Keratinocyte (primary cell): ENCODE results near the gene CXXC5. TPM values are rescaled to one million over a fixed set of nuclear protein-coding genes. Genes with fewer than 3 reads are reported as not detected.

Experiments used
- DNase-seq: peaks from one replicate; pipeline ENCODE4 v3.0.0-alpha.2; 2011; ENCODE audit warnings: low read depth, missing footprints, low spot score
- FAIRE-seq: peaks from 2 replicates; lab custom pipeline; 2011; peaks lifted over from hg19 to GRCh38; lab: Jason Lieb, UNC
- H2AFZ ChIP-seq: 2 replicates; pipeline ENCODE4 v1.6.0; 2012; ENCODE audit warnings: low read length, control low read depth, inconsistent platforms; ENCODE audit not compliant: control insufficient read depth
- H3K27ac ChIP-seq: 2 replicates; pipeline ENCODE4 v1.5.1; 2011; ENCODE audit warnings: low read length; ENCODE audit not compliant: control insufficient read depth, insufficient read depth
- H3K27me3 ChIP-seq: 3 replicates; pipeline ENCODE4 v1.6.0; 2011; ENCODE audit warnings: low read length; ENCODE audit not compliant: control insufficient read depth, insufficient read depth; ENCODE audit errors: extremely low read depth
- H3K36me3 ChIP-seq, 2 experiments: 2 replicates in 1 of 2; 3 replicates in 1 of 2; pipeline ENCODE4 v1.5.1; 2011; ENCODE audit warnings: low read length in 2 of 2, mild to moderate bottlenecking in 1 of 2; ENCODE audit not compliant: control insufficient read depth in 2 of 2, insufficient read depth in 2 of 2; ENCODE audit errors: extremely low read depth in 1 of 2
- H3K4me1 ChIP-seq: 3 replicates; pipeline ENCODE4 v1.5.1; 2011; ENCODE audit warnings: low read length; ENCODE audit not compliant: control insufficient read depth, insufficient read depth; ENCODE audit errors: extremely low read depth
- H3K4me2 ChIP-seq: 3 replicates; pipeline ENCODE4 v1.6.0; 2011; ENCODE audit warnings: low read depth, low read length; ENCODE audit not compliant: control insufficient read depth, insufficient read depth; ENCODE audit errors: extremely low read depth
- H3K4me3 ChIP-seq, 3 experiments: fragments of 200-600 bp in 1 of 3; sonication (generic) in 1 of 3; 2 replicates in 2 of 3; 3 replicates in 1 of 3; pipeline ENCODE4 v1.5.1; 2011 to 2016; ENCODE audit warnings: low read length in 3 of 3, mild to moderate bottlenecking in 3 of 3, control low read depth in 2 of 3, inconsistent platforms in 1 of 3, low read depth in 1 of 3, mixed read lengths in 1 of 3, mixed run types in 1 of 3, moderate library complexity in 1 of 3; ENCODE audit not compliant: control insufficient read depth in 2 of 3, insufficient read depth in 2 of 3; ENCODE audit errors: extremely low read depth in 1 of 3
- H3K79me2 ChIP-seq: 2 replicates; pipeline ENCODE4 v1.6.0; 2012; ENCODE audit warnings: low read length; ENCODE audit not compliant: control insufficient read depth, insufficient read depth
- H3K9ac ChIP-seq: 3 replicates; pipeline ENCODE4 v1.6.0; 2011; ENCODE audit warnings: low read length; ENCODE audit not compliant: control insufficient read depth, insufficient read depth; ENCODE audit errors: extremely low read depth
- H3K9me1 ChIP-seq: 3 replicates; pipeline ENCODE4 v1.6.0; 2011; ENCODE audit warnings: low read length; ENCODE audit not compliant: control insufficient read depth, insufficient read depth; ENCODE audit errors: extremely low read depth
- H3K9me3 ChIP-seq: 2 replicates; pipeline ENCODE4 v1.5.1; 2012; ENCODE audit warnings: low read depth, low read length; ENCODE audit not compliant: control insufficient read depth
- H4K20me1 ChIP-seq: 3 replicates; pipeline ENCODE4 v1.6.0; 2011; ENCODE audit warnings: low read length; ENCODE audit not compliant: control insufficient read depth, insufficient read depth; ENCODE audit errors: extremely low read depth
- CTCF ChIP-seq, 3 experiments: IDR thresholded peaks in 1 of 3; conservative IDR thresholded peaks in 1 of 3; optimal IDR thresholded peaks in 1 of 3; 2 replicates in 2 of 3; 3 replicates in 1 of 3; pipeline versions ENCODE3 to v1.5.1; 2011; ENCODE audit warnings: low read length in 3 of 3, mild to moderate bottlenecking in 3 of 3, moderate library complexity in 2 of 3, control low read depth in 1 of 3, inconsistent platforms in 1 of 3; ENCODE audit not compliant: insufficient read depth in 2 of 3; ENCODE audit errors: extremely low read depth in 1 of 3
- EZH2 ChIP-seq: IDR thresholded peaks from one replicate; pipeline ENCODE4 v1.6.1; 2012; ENCODE audit warnings: inconsistent platforms, mild to moderate bottlenecking, low read length, moderate library complexity
- dilution Hi-C: fragments of 300-500 bp; cut with MboI; formaldehyde crosslinking; loops from one replicate; pipeline ENCODE4 v1.7.0; 2020; ENCODE audit warnings: low sequenced_read_pairs; ENCODE audit not compliant: extremely low pct_ligation_motif_present
- polyA plus RNA-seq, 5 experiments: library from polyadenylated mRNA; depleted of rRNA in 3 of 5; stranded (reverse) in 3 of 5; stranded (forward) in 1 of 5; unstranded in 1 of 5; fragments of >200 nt; gene quantifications; 1 replicate in 1 of 5; 2 replicates in 3 of 5; 3 replicates in 1 of 5; pipeline versions ENCODE4 v1.2.1 to v1.2.3, GENCODE V29; 2011 to 2012; ENCODE audit warnings: missing spikeins in 2 of 5, low read depth in 1 of 5, low replicate concordance in 1 of 5

The CXXC5 gene
- polyA plus RNA-seq, 1 donor (not counting 4 experiments of a cell fraction or from before 2014, with no cell fraction given): 1.0 TPM

- Histone ChIP-seq H3K36me3 (peaks cover 2 to 4% of the 10 kb centered on the region in 2 experiments), H3K27me3 (no peaks in the 10 kb centered on the region), H2AFZ (no peak overlapping the region), H3K27ac (no peak overlapping the region), H3K9ac (no peak overlapping the region), H3K4me3 (no peak overlapping the region), H3K4me1 (peaks cover 25% of the 10 kb centered on the region), H3K9me1 (no peaks in the 10 kb centered on the region), H4K20me1 (peaks cover 4% of the 10 kb centered on the region), H3K4me2 (peak overlapping the region; percentile 68), H3K9me3 (no peaks in the 10 kb centered on the region), H3K79me2 (no peaks in the 10 kb centered on the region)
- dilution Hi-C loops: no loop called here
- TF ChIP-seq CTCF (optimal IDR thresholded peaks at IDR 0.05 in 1 of 3, IDR thresholded peaks at IDR 0.05 in 1 of 3, conservative IDR thresholded peaks at IDR 0.05 in 1 of 3; ENCODE audit: extremely low read depth in 1 of 3, insufficient read depth in 2 of 3, low read length in 3 of 3) (no peak), EZH2 (no peak)
- no peak for FAIRE-seq
- DNase-seq: no peak
Observed at GRCh38 chr5:139636207-139636792, 11.8 kb upstream of the CXXC5 start.

GRCh38 chr5:139636975-139637408, 11.2 kb upstream of the CXXC5 start:
- no peak overlapping the region for H3K27ac ChIP-seq
- H3K79me2 ChIP-seq: no peaks in the 10 kb centered on the region
- H2AFZ ChIP-seq: no peak overlapping the region
- H3K9me1 ChIP-seq: no peaks in the 10 kb centered on the region
- no peak overlapping the region for H3K9ac ChIP-seq
- H3K4me3 ChIP-seq: peak overlapping the region in 1 of 3 experiments; percentile 4
- peaks cover 25% of the 10 kb centered on the region for H3K4me1 ChIP-seq
- FAIRE-seq: no peak
- peak overlapping the region; percentile 68 for H3K4me2 ChIP-seq
- no peaks in the 10 kb centered on the region for H3K9me3 ChIP-seq
- peaks cover 4% of the 10 kb centered on the region for H4K20me1 ChIP-seq
- H3K36me3 ChIP-seq: peaks cover 2 to 4% of the 10 kb centered on the region in 2 experiments
- dilution Hi-C loops: no loop called here
- no peak for TF ChIP-seq EZH2
- no peak for TF ChIP-seq CTCF (optimal IDR thresholded peaks at IDR 0.05 in 1 of 3, IDR thresholded peaks at IDR 0.05 in 1 of 3, conservative IDR thresholded peaks at IDR 0.05 in 1 of 3; ENCODE audit: extremely low read depth in 1 of 3, insufficient read depth in 2 of 3, low read length in 3 of 3)
- peak; percentile 77 for DNase-seq
- H3K27me3 ChIP-seq: no peaks in the 10 kb centered on the region
